ENCODE results near the gene PRKAG2. TPM values are rescaled to one million over a fixed set of nuclear protein-coding genes. Genes with fewer than 3 reads are reported as not detected.

PRKAG2 gene
- polyA plus RNA-seq, 4 donors, result 6.1 to 38.1 (median 33.6) TPM

GRCh38 chr7:151735186-151735850, 141.6 kb downstream of the PRKAG2 start:
- no peak for DNase-seq (ENCODE audit: low read depth in 4 of 4, low spot score in 3 of 4)

DNA sequence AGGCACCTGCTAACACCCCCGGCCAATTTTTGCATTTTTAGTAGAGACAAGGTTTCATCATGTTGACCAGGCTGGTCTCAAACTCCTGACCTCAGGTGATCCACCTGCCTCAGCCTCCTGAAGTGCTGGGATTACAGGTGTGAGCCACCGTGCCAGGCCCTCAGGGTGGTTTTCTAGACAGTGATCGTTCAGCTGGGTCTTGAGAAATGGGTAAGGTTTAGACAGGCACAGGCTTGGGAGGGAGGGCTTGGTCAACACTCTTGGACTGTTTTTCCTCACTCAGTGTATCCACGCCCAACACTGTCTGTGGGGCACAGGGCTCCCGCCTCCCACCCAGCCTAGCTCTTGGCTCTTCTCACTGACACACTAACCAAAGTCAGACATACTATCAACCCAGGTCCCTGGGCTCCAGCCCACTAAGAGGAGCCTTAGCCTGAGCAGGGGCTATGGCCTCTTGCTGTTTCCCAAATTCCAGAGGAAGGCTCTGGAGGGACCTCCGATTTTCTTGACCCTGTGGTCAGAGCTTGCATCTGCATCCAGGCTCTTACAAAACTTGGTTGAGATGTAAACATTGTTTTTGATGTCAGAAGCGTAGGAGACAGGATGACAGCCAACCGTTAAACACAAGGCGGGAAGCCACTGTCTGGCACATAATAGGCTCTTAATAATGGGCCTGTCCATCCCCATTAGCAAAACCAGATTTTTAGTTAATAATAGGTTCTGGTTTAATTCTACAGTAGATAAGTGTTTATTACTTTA, 143.9 kb downstream of the PRKAG2 start:
- no peak for DNase-seq (ENCODE audit: low read depth in 4 of 4, low spot score in 3 of 4)

DNA sequence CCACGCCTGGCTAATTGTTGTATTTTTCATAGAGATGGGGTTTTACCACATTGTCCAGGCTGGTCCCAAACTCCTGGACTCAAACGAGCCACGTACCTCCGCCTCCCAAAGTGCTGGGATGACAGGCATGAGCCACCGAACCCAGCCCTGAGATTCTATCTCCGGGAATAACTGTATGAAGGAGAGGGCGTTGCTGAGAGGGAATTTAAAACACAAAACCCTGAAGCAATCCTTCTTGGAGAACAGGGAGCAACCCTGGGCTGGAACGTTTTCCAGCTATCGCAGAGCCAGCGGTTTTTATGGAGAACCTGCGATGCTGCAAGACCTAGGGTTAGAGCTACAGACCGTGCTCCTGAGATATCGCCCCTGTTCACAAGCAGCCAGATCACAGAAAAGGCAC, 144.6 kb downstream of the PRKAG2 start:
- DNase-seq (ENCODE audit: low read depth in 4 of 4, low spot score in 3 of 4), result no peak

GRCh38 chr7:151731022-151731441, 145.9 kb downstream of the PRKAG2 start:
- DNase-seq (ENCODE audit: low read depth in 4 of 4, low spot score in 3 of 4), result no peak

- no peak for DNase-seq (ENCODE audit: low read depth in 4 of 4, low spot score in 3 of 4)
These were observed 146.3 kb downstream of the PRKAG2 start for GRCh38 chr7:151730591-151730990.

DNA sequence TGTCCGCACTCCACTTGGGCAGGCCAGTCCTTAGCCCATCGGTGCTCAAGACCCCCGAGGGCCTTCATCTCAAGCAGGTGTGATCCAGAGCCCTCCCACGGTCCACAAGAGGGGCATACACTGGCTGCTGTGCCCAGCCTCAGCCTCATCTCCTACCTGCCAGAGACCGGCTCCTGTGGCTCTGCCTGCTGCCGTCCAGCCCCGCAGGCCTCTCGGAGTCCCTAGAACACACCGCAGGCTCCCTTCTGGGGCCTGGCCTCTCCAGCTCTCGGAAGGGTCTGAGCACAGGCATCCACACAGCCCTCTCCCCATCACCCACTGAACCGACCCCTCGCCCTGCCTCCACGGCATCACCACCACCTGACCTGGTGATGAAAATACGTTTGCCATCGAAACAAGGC, 147.4 kb downstream of the PRKAG2 start:
- DNase-seq (ENCODE audit: low read depth in 4 of 4, low spot score in 3 of 4), result no peak

- no peak for DNase-seq (ENCODE audit: low read depth in 4 of 4, low spot score in 3 of 4)
These were observed 148.2 kb downstream of the PRKAG2 start for GRCh38 chr7:151728746-151729145.

DNA sequence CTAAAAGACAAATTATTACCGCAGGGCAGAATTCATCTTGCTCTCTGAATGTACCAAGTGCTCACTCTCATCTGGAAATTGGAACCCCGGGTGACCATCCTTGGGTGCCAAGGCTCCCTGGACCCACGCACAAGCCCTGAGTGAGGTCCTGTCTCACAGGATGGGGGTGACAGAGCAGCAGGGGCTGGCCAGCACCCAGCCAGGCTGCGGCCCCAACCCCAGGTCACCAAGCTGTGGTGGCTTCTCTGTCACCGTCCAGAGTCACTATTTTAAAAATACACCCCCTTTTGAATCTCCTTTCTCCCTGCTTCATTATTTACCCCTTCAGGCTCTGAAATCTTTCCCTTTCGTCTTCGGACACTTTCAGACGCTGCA, 148.6 kb downstream of the PRKAG2 start:
- DNase-seq (ENCODE audit: low read depth in 4 of 4, low spot score in 3 of 4), result no peak

DNA sequence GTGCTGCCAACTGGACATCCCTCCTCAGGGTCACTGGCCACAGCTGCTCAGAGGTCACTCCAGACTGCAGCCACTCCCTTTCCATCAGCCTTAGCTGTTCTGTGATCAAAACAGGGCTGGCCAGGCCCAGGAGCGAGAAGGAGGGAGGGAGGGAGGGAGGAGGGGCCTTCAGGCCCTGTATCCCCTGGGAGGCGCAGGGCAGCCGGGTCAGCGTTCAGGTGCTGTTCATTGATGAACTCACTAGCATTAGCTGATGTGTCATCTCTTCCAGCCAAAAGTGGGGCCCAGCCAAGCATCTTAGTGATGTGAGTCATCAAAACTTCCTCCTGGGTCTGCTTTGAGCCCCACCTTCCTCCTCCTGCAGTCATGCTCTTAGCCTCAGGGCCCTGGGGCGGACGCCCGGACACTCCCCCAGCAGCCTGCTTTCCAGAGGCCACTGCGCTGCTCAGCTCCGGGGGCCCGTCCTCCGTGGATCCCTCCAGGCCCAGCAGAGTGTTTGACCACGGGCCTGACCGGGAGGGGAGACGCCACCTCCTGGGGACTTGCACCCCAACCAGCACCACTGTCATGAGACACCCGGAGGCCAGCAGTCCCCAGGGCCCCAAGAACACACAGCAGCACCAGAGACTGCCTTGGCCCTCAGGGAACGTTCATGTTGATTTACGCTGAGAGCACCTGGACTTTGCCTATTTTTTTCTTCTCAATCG, 149.2 kb downstream of the PRKAG2 start:
- DNase-seq (ENCODE audit: low read depth in 4 of 4, low spot score in 3 of 4), result no peak

DNA sequence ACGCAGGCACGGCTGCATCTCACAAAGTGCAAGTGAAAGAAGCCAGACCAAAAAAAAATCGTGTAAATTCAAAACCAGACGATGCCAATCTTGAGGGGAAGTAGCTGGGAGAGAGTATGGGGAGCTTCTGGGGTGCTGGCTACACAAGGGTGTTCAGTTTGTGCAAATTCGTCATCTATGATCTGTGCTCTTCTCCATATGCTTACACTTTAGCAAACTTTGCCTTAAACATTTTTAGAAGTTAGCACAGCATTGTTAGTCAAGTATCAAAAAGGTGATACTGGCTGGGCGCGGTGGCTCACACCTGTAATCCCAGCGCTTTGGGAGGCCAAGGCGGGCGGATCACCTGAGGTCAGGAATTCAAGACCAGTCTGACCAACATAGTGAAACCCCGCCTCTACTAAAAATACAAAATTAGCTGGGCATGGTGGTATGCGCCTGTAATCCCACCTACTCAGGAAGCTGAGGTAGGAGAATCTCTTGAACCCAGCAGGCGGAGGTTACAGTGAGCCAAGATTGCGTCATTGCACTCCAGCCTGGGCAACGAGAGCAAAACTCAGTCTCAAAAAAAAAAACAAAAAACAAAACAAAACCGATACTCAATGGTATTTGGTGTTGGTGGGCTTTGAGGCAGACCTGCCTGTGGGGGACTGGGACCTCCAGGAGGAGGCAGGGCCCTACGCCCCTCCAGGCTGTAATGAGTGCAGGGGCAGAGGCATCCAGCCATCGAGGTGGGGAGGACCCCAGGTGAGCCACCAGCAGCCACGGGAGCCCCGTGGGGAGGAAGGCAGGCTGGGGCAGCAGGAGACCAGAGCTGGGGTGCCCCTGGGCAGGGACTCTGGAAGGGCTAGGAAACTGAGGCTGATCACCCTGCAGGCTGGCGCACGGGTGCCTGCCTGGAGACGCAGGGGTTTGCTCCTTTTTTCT, 150.0 kb downstream of the PRKAG2 start:
- no peak for DNase-seq (ENCODE audit: low read depth in 4 of 4, low spot score in 3 of 4)

DNA sequence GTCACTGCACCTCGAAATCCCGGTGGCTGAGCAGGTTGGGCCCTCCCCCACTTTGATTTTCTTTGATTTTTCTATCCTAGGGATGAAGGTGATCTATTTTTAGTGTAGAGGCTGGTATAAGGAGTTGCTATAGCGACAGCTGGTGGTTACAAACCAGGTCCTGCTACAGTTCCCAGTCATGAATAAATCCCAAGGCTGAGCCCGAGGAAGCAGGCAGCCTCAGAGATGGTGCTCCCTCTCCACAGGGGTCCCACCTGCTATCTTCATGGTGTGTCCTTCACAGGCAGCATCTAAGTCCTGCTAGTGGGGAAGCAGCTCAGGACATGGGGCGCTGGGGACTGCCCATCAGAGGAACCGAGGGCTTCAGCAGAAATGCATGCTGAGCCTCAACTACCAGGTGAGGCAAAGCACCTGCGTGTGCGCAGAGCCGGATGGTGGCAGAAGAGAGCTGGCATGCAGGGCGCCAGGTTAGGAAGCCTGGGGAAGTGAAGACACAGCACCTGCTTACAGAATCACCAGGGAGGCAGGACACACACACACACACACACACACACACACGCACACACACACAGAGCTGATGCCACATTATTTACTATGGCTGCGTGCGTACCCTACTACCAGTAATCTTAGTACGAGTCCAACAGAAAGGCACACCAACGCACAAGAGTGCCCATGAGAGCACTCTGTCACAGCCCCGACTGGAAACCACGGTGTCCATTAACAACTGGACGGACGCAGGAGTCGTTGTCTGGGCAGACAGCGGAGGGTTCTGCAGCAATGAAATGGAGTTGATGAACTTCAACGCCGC, 150.9 kb downstream of the PRKAG2 start:
- no peak for DNase-seq (ENCODE audit: low read depth in 4 of 4, low spot score in 3 of 4)

DNA sequence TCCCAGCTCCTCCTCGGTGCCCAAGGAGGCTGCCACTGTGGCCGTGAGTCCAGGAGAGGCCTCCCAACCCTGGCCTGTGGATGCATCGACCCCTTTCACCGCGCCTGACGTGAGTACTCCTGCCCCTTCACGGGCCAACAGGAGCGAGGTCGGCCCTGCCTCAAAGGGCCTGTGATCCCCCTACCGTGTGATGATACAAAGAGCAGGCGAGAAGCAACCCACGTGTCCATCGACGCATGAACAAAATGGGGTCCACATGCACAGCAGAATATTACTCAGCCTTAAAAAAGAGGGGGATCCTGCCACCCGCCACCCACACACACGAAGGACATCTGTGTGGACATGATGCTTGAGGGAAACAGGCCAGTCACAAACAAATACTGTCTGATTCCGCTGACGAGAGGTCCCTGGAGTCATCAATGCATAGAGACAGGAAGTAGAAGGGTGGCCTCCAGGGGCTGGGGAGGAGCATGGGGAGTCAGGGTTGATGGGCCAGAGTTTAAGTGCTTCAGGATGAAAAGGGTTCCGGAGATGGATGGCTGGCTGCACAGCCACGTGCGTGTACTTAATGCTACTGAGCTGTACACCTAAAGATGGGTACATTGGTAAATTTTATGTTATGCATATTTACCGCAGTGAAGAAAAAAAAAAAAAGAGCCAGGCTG, 151.9 kb downstream of the PRKAG2 start:
- DNase-seq (ENCODE audit: low read depth in 4 of 4, low spot score in 3 of 4), result no peak

DNA sequence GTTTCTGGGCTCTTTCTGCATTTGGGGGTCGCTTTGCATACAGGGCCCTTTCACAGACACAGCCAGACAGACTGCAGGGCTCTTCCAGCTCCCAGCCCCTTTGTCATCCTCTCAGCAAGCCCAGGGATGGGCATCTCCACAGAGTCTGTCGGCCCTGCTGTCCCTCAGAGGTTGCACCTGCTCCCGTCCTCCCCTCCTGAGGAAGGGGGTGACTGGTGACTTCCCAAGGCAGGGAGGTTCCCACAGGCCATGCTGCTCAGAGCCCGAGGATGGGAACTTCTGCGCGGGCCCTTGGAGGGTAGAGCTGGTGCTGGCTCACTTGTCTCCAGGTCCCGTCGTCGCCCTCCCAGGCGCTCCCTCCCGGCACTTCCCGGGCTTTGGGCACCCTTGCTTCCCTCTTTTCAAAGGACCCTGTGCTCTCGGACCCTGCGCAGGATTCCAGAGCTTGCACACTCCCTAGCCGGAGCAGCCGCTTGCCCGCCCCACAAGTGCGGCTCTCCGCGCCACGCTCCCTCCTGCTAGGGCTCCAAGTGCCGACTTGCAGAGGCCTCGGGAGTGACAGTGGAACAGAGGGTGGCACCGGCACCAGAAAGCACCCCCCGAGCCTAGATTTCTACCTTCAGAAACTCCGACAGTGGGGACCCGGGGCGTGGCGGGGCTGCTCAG, 152.5 kb downstream of the PRKAG2 start:
- no peak for DNase-seq (ENCODE audit: low read depth in 4 of 4, low spot score in 3 of 4)

GRCh38 chr7:151723321-151723720, 153.6 kb downstream of the PRKAG2 start:
- DNase-seq (ENCODE audit: low read depth in 4 of 4, low spot score in 3 of 4), result no peak

GRCh38 chr7:151722533-151722932, 154.4 kb downstream of the PRKAG2 start:
- DNase-seq (ENCODE audit: low read depth in 4 of 4, low spot score in 3 of 4), result no peak

- DNase-seq (ENCODE audit: low read depth in 4 of 4, low spot score in 3 of 4), result no peak
These were observed 155.2 kb downstream of the PRKAG2 start for GRCh38 chr7:151721694-151722093.

DNA sequence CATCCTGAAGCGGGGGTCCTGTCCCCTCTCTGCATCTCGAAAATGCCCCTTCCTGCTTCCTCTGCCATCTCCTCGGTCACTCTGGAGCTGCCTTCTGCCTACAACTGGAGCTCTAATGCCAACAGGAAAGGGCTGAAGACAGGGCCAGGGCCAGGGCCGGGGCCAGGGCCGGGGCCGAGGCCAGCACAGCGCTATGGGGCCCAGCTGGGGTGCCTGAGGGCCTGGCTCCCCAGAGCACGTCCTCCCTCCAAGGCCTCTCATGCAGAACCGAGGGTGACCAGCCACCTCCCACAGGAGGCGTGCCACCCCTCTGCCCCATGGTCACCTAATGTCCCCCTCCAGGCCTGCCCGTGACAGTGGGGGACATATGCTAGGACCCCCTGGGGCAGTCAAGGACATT, 155.7 kb downstream of the PRKAG2 start:
- no peak for DNase-seq (ENCODE audit: low read depth in 4 of 4, low spot score in 3 of 4)

DNA sequence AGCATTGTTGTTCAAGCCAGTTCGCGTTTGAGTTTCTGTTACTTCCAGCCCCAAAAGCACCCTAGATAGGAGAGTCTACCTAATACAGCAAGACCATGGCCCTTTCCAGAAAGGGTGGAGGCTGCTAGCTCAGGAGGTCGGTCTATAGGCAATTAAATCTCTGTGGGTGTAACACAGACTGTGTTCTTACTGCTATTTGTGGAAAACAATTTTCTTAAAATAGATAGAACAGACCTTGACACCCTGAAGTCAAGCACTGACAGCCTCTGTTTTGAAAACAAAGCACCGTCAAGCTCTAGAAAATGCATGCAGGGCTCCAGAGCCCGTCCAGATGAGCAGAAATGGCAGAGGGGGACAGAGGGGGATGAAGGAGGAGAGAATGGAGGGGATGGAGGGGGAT, 156.6 kb downstream of the PRKAG2 start:
- DNase-seq (ENCODE audit: low read depth in 4 of 4, low spot score in 3 of 4), result no peak

GRCh38 chr7:151719897-151720242, 157.0 kb downstream of the PRKAG2 start:
- DNase-seq (ENCODE audit: low read depth in 4 of 4, low spot score in 3 of 4), result no peak

Data from left renal pelvis (tissue), 4 donors.